Progenitor cell of endocrine pancreas (in vitro differentiated cells): ENCODE results near the gene SHISAL1. TPM values are rescaled to one million over a fixed set of nuclear protein-coding genes. Genes with fewer than 3 reads are reported as not detected.
"Not testable (repeated sequence)": the region's sequence is repeated elsewhere in the genome, so short reads cannot be mapped to it uniquely, and the experiment has no call there.

ENCODE experiments used
- DNase-seq: peaks from one replicate; pipeline ENCODE4 v3.0.0; 2021; ENCODE audit warnings: low spot score; ENCODE audit not compliant: unreplicated experiment
- H3K27ac Mint-ChIP-seq: 2 replicates; pipeline ENCODE4 v1.8.0; 2021; ENCODE audit warnings: mild to moderate bottlenecking, moderate library complexity, mixed read lengths
- H3K27me3 Mint-ChIP-seq: 2 replicates; pipeline ENCODE4 v1.8.0; 2021; ENCODE audit warnings: mixed read lengths
- H3K36me3 Mint-ChIP-seq: 2 replicates; pipeline ENCODE4 v1.8.0; 2022; ENCODE audit warnings: mixed read lengths; ENCODE audit not compliant: insufficient read depth
- H3K4me1 Mint-ChIP-seq: 2 replicates; pipeline ENCODE4 v1.8.0; 2021; ENCODE audit warnings: low read depth, mixed read lengths
- H3K4me3 Mint-ChIP-seq: 2 replicates; pipeline ENCODE4 v1.8.0; 2021; ENCODE audit warnings: low read depth, mild to moderate bottlenecking, moderate library complexity, mixed read lengths
- H3K9me3 Mint-ChIP-seq: 2 replicates; pipeline ENCODE4 v1.8.0; 2021; ENCODE audit warnings: low read depth, mixed read lengths
- total RNA-seq: library from RNA; stranded (reverse); gene quantifications from 2 replicates; pipeline ENCODE4 v1.2.1, GENCODE V29; 2021
- TF ChIP-seq, protein P1 (sequence below): fragments of 200-600 bp; sonication (generic); IDR thresholded peaks from one replicate; pipeline ENCODE4 v1.5.0; 2021; ENCODE audit warnings: antibody characterized with exemption, mild to moderate bottlenecking; ENCODE audit not compliant: unreplicated experiment

Gene SHISAL1
- total RNA-seq, 1 donor from 2014 or later = 0.46 TPM

DNA sequence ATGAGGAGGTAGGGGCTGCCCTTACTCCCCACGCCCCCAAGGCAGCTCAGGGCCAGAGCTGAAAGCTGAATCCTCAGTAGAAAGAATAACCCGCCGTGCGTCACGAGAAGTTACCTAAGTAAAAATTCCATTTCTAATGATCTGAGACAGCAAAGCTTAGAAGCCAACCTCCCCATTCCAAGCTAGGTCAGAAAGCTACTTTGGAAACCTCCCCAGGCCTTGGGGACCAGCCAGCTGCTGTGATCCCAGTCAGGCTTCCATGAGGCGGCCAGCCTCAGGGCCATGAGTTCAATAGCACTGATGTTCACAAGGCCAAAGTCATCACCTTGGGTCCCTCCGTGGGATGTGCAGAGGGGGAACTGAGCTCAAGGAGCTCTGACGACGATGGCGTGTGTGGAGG is 6.9 kb downstream of the SHISAL1 start:
- no peaks in the 10 kb centered on the region for H3K4me1 Mint-ChIP-seq
- H3K36me3 Mint-ChIP-seq = no peaks in the 10 kb centered on the region
- TF ChIP-seq, protein P1, sequence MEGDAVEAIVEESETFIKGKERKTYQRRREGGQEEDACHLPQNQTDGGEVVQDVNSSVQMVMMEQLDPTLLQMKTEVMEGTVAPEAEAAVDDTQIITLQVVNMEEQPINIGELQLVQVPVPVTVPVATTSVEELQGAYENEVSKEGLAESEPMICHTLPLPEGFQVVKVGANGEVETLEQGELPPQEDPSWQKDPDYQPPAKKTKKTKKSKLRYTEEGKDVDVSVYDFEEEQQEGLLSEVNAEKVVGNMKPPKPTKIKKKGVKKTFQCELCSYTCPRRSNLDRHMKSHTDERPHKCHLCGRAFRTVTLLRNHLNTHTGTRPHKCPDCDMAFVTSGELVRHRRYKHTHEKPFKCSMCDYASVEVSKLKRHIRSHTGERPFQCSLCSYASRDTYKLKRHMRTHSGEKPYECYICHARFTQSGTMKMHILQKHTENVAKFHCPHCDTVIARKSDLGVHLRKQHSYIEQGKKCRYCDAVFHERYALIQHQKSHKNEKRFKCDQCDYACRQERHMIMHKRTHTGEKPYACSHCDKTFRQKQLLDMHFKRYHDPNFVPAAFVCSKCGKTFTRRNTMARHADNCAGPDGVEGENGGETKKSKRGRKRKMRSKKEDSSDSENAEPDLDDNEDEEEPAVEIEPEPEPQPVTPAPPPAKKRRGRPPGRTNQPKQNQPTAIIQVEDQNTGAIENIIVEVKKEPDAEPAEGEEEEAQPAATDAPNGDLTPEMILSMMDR = no peak
- H3K27ac Mint-ChIP-seq = no peak overlapping the region
- peaks cover 9% of the 10 kb centered on the region for H3K27me3 Mint-ChIP-seq
- no peak overlapping the region for H3K4me3 Mint-ChIP-seq
- no peak for DNase-seq
- H3K9me3 Mint-ChIP-seq = no peaks in the 10 kb centered on the region

DNA sequence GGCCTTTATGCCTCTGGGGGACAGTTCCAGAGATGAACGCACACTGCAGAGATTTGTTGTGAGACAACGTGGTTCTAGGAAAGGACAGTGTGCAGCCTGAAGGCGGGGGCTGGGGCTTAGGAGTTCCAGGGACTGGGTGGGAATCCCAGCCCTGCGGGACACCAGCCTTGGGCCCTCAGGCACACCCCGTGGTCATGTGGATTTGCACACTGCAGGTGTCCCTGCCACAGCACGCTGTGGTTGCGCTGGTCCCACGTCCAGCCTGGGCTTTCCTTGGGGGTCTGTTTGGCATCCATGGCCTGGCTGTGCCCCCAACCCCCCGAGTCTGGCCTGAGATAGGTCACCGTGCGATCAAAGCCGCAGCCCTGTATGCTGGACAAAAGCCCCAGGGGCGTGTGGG is 7.3 kb downstream of the SHISAL1 start:
- no peaks in the 10 kb centered on the region for H3K4me1 Mint-ChIP-seq
- TF ChIP-seq, protein P1 = no peak
- H3K4me3 Mint-ChIP-seq = no peak overlapping the region
- peaks cover 14% of the 10 kb centered on the region for H3K27me3 Mint-ChIP-seq
- H3K9me3 Mint-ChIP-seq = no peaks in the 10 kb centered on the region
- no peak overlapping the region for H3K27ac Mint-ChIP-seq
- no peak for DNase-seq
- H3K36me3 Mint-ChIP-seq = no peaks in the 10 kb centered on the region

DNA sequence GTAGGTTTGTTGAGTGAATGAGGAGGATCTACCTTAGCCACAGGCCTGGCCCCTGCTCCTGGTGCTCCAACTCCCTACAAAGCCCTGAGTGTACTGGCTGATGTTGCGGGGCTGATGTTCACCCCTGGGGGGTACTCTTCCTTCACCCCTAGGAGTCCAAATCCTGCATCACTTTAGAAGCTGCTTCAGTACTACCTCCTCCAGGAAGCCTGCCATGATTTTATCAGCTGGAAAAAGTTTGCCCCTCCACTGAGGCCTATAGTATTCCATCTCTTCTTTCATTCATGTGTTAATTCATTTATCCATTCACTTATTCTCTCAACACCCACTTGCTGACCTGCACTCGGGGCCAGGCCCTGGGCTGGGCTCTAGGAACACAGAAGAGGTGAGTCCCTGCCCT is 7.8 kb downstream of the SHISAL1 start:
- Mint-ChIP-seq H3K36me3 (no peaks in the 10 kb centered on the region), H3K4me1 (no peaks in the 10 kb centered on the region)

DNA sequence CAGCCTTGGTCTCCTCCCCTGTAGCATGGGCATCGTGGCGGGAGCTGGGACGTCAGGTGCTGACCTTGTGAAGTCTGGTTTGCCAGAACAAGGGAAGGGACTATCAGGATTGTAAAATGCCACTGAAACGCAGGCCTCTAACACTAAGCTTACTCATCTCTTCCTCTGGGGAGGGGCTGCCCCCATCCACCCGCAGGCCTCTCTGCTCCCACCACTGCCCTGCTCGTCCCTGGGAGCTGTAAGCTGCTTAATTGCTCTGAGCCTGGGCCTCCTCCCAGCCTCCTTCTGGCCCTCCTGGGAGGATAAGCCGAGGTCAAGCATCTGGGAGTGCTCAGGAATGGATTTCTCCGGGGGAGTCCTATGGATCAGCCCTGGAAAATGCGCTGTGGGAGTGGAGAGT is 8.4 kb downstream of the SHISAL1 start:
- H3K27me3 Mint-ChIP-seq = peaks cover 23% of the 10 kb centered on the region
- DNase-seq = no peak
- no peak overlapping the region for H3K4me3 Mint-ChIP-seq
- TF ChIP-seq, protein P1 = no peak
- H3K27ac Mint-ChIP-seq = no peak overlapping the region
- H3K9me3 Mint-ChIP-seq = no peaks in the 10 kb centered on the region
- no peaks in the 10 kb centered on the region for H3K4me1 Mint-ChIP-seq
- H3K36me3 Mint-ChIP-seq = no peaks in the 10 kb centered on the region

More for the DNA sequence above, 7.8 kb downstream of the SHISAL1 start:
- Mint-ChIP-seq H3K27ac (no peak overlapping the region), H3K9me3 (no peaks in the 10 kb centered on the region), H3K4me3 (no peak overlapping the region), H3K27me3 (peaks cover 18% of the 10 kb centered on the region)
- no peak for DNase-seq
- TF ChIP-seq, protein P1 = no peak

DNA sequence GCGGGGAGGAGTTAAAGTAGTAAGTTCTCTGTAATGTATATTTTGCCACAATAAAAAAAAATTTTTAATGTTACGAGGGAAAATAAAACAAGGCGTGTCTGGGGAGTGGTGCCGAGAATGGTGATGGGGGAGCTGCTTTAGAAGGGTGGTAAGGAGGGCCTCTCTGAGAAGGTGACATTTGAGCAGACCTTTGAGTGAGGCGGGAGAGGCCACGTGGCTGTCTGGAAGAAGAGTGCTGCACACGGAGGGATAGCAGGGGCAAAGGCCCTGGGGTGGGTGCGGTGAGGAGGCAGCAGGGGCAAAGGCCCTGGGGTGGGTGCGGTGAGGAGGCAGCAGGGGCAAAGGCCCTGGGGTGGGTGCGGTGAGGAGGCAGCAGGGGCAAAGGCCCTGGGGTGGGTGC is 10.4 kb downstream of the SHISAL1 start:
- H3K36me3 Mint-ChIP-seq, DNase-seq, H3K4me1 Mint-ChIP-seq, H3K4me3 Mint-ChIP-seq, H3K9me3 Mint-ChIP-seq, H3K27ac Mint-ChIP-seq: not testable (repeated sequence)
- peaks cover 23% of the 10 kb centered on the region for H3K27me3 Mint-ChIP-seq

DNA sequence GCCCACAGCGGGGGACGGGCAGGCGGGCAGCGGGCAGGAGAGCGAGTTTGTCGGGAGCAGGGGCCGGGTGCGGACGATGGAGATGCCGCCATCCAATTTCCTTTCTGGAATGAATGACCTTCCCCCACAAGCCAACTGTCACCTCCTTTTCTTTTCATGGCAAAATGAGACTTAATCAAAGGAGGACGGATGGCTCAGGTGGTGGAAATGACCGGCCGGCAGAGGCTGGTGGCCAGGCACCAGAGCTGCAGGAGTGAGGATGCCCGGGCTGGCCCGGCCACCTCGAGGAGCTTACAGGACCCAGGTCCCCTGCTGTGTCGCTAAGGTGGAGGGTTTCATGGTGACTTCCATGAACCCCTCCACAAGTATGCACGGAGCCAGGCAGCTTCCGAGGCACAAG is 11.7 kb downstream of the SHISAL1 start:
- Mint-ChIP-seq H3K4me3 (no peak overlapping the region), H3K4me1 (no peaks in the 10 kb centered on the region), H3K36me3 (no peaks in the 10 kb centered on the region), H3K27me3 (peaks cover 20% of the 10 kb centered on the region), H3K27ac (no peak overlapping the region), H3K9me3 (no peaks in the 10 kb centered on the region)
- DNase-seq = no peak
- TF ChIP-seq, protein P1 = no peak
